AG04450 (cell line): Measurements from ENCODE around the gene PDPR. TPM values are rescaled to one million over a fixed set of nuclear protein-coding genes. Genes with fewer than 3 reads are reported as not detected.
A peak's percentile ranks its signal among the peaks of the same experiment; 100 is the strongest.
"Not testable (repeated sequence)": the region's sequence is repeated elsewhere in the genome, so short reads cannot be mapped to it uniquely, and the experiment has no call there.

Source experiments
- CTCF ChIA-PET: fragments of 300-600, 350-600 bp; formaldehyde crosslinking; extraction: SDS; loops from one replicate; lab custom pipeline; 2022; ENCODE audit warnings: antibody characterized with exemption, inconsistent platforms; lab: Charles Lee
- POLR2A ChIA-PET: fragments of 350-600 bp; formaldehyde crosslinking; extraction: SDS; loops from one replicate; lab custom pipeline; 2021; ENCODE audit warnings: antibody characterized with exemption, inconsistent platforms; lab: Yijun Ruan, JAX
- DNase-seq: peaks from one replicate; pipeline ENCODE4 v3.0.0-alpha.2; 2011; ENCODE audit warnings: low read depth, low spot score
- H3K27ac ChIP-seq: one replicate; pipeline ENCODE4 v1.5.1; 2012; ENCODE audit warnings: low read depth, low read length, control low read depth
- H3K27me3 ChIP-seq: one replicate; pipeline ENCODE4 v1.6.0; 2012; ENCODE audit warnings: low read length; ENCODE audit not compliant: control insufficient read depth, insufficient read depth
- H3K4me3 ChIP-seq: 2 replicates; pipeline ENCODE4 v1.5.1; 2011; ENCODE audit warnings: mild to moderate bottlenecking, low read depth, low read length, control low read depth
- H3K9me3 ChIP-seq: 2 replicates; pipeline ENCODE4 v1.5.1; 2012; ENCODE audit warnings: low read length; ENCODE audit not compliant: control insufficient read depth, insufficient read depth
- polyA plus RNA-seq: library from polyadenylated mRNA; depleted of rRNA; stranded (reverse); fragments of >200 nt; gene quantifications from 2 replicates; pipeline ENCODE4 v1.2.3, GENCODE V29; 2011

The PDPR gene
- polyA plus RNA-seq, 1 experiment: 28.2 TPM

GRCh38 chr16:70091104-70091503, 23.0 kb upstream of the PDPR start:
- H3K27ac ChIP-seq, H3K9me3 ChIP-seq, H3K4me3 ChIP-seq, DNase-seq, POLR2A ChIA-PET, H3K27me3 ChIP-seq, CTCF ChIA-PET: not testable (repeated sequence)

GRCh38 chr16:70094096-70094495, 20.0 kb upstream of the PDPR start:
- DNase-seq, H3K4me3 ChIP-seq, H3K27me3 ChIP-seq, CTCF ChIA-PET, POLR2A ChIA-PET, H3K27ac ChIP-seq, H3K9me3 ChIP-seq: not testable (repeated sequence)

- H3K27ac ChIP-seq, CTCF ChIA-PET, H3K27me3 ChIP-seq, POLR2A ChIA-PET, H3K9me3 ChIP-seq, DNase-seq, H3K4me3 ChIP-seq: not testable (repeated sequence)
Observed at GRCh38 chr16:70109583-70110279, 4.4 kb upstream of the PDPR start.

GRCh38 chr16:70112162-70112561, 2.0 kb upstream of the PDPR start:
- H3K9me3 ChIP-seq, H3K4me3 ChIP-seq, POLR2A ChIA-PET, H3K27ac ChIP-seq, DNase-seq, H3K27me3 ChIP-seq, CTCF ChIA-PET: not testable (repeated sequence)

- POLR2A ChIA-PET, DNase-seq, H3K9me3 ChIP-seq, H3K27me3 ChIP-seq, CTCF ChIA-PET: not testable (repeated sequence)
- Histone ChIP-seq H3K4me3 (peak overlapping the region; percentile 50), H3K27ac (peak overlapping the region; percentile 47)
Observed at GRCh38 chr16:70113599-70113981, 542 bp upstream of the PDPR start.

GRCh38 chr16:70118354-70118753, 4.2 kb downstream of the PDPR start:
- H3K27ac ChIP-seq, H3K9me3 ChIP-seq, H3K4me3 ChIP-seq, CTCF ChIA-PET, H3K27me3 ChIP-seq, DNase-seq, POLR2A ChIA-PET: not testable (repeated sequence)

- CTCF ChIA-PET, H3K27me3 ChIP-seq, DNase-seq, POLR2A ChIA-PET, H3K27ac ChIP-seq, H3K4me3 ChIP-seq, H3K9me3 ChIP-seq: not testable (repeated sequence)
Observed at GRCh38 chr16:70118776-70119175, 4.6 kb downstream of the PDPR start.

GRCh38 chr16:70120398-70120797, 6.3 kb downstream of the PDPR start:
- CTCF ChIA-PET, DNase-seq, H3K27ac ChIP-seq, POLR2A ChIA-PET, H3K9me3 ChIP-seq, H3K27me3 ChIP-seq, H3K4me3 ChIP-seq: not testable (repeated sequence)

GRCh38 chr16:70123822-70124221, 9.7 kb downstream of the PDPR start:
- POLR2A ChIA-PET, H3K9me3 ChIP-seq, DNase-seq, H3K4me3 ChIP-seq, H3K27ac ChIP-seq, H3K27me3 ChIP-seq: not testable (repeated sequence)
- CTCF ChIA-PET: interaction anchor here (0.6 kb wide), 1 partner anchor 192 kb away, joined by 5 read pairs; no protein-coding TSS in a partner anchor

- H3K27ac ChIP-seq, CTCF ChIA-PET, H3K9me3 ChIP-seq, H3K4me3 ChIP-seq, POLR2A ChIA-PET, DNase-seq, H3K27me3 ChIP-seq: not testable (repeated sequence)
Observed at GRCh38 chr16:70126226-70126625, 12.1 kb downstream of the PDPR start.

GRCh38 chr16:70127706-70128105, 13.6 kb downstream of the PDPR start:
- H3K9me3 ChIP-seq, CTCF ChIA-PET, DNase-seq, POLR2A ChIA-PET, H3K4me3 ChIP-seq, H3K27me3 ChIP-seq, H3K27ac ChIP-seq: not testable (repeated sequence)

- H3K27ac ChIP-seq, H3K27me3 ChIP-seq, POLR2A ChIA-PET, DNase-seq, H3K4me3 ChIP-seq, H3K9me3 ChIP-seq, CTCF ChIA-PET: not testable (repeated sequence)
Observed at GRCh38 chr16:70128844-70129243, 14.7 kb downstream of the PDPR start.
